Mesendoderm (in vitro differentiated cells): ENCODE data around the gene TELO2.

Experiments used
- DNase-seq: peaks from one replicate; pipeline ENCODE4 v3.0.0; 2013
- H2AK5ac ChIP-seq: 2 replicates; pipeline ENCODE4 v1.6.1; 2013; ENCODE audit warnings: low read length, inconsistent platforms
- H2BK120ac ChIP-seq: 2 replicates; pipeline ENCODE4 v1.6.1; 2013; ENCODE audit warnings: low read depth, mild to moderate bottlenecking, low read length, moderate library complexity, mixed read lengths
- H2BK15ac ChIP-seq: replicated peaks from 2 replicates; pipeline ENCODE4 v1.6.1; 2013; ENCODE audit warnings: low read depth, mild to moderate bottlenecking, moderate library complexity
- H2BK5ac ChIP-seq: 2 replicates; pipeline ENCODE4 v1.6.1; 2013; ENCODE audit warnings: low read length, inconsistent platforms
- H3K18ac ChIP-seq: 2 replicates; pipeline ENCODE4 v1.6.1; 2013; ENCODE audit warnings: mild to moderate bottlenecking, low read length, mixed read lengths
- H3K23ac ChIP-seq: one replicate; pipeline ENCODE4 v1.6.1; 2013; ENCODE audit warnings: low read length
- H3K27ac ChIP-seq: 2 replicates; pipeline ENCODE4 v1.5.1; 2013; ENCODE audit warnings: low read depth, mild to moderate bottlenecking, inconsistent platforms, low read length, moderate library complexity
- H3K27me3 ChIP-seq: 2 replicates; pipeline ENCODE4 v1.6.1; 2013; ENCODE audit warnings: low read length, control low read depth, mild to moderate bottlenecking, inconsistent platforms; ENCODE audit not compliant: insufficient read depth, poor library complexity
- H3K36me3 ChIP-seq: 2 replicates; pipeline ENCODE4 v1.6.1; 2013; ENCODE audit warnings: low read length, inconsistent platforms; ENCODE audit not compliant: control insufficient read depth, insufficient read depth
- H3K4ac ChIP-seq: one replicate; pipeline ENCODE4 v1.6.1; 2013; ENCODE audit warnings: low read depth, mild to moderate bottlenecking, low read length, moderate library complexity
- H3K4me1 ChIP-seq: 2 replicates; pipeline ENCODE4 v1.6.1; 2013; ENCODE audit warnings: low read depth, low read length, inconsistent platforms; ENCODE audit not compliant: control insufficient read depth
- H3K4me2 ChIP-seq: 2 replicates; pipeline ENCODE4 v1.6.1; 2013; ENCODE audit warnings: low read length
- H3K4me3 ChIP-seq: 2 replicates; pipeline ENCODE4 v1.5.1; 2013; ENCODE audit warnings: mild to moderate bottlenecking, low read length
- H3K56ac ChIP-seq: one replicate; pipeline ENCODE4 v1.6.1; 2013; ENCODE audit warnings: low read length
- H3K79me1 ChIP-seq: 2 replicates; pipeline ENCODE4 v1.6.1; 2013; ENCODE audit warnings: low read length, inconsistent platforms
- H3K79me2 ChIP-seq: 2 replicates; pipeline ENCODE4 v1.6.1; 2013; ENCODE audit warnings: mild to moderate bottlenecking, low read length; ENCODE audit not compliant: control insufficient read depth, insufficient read depth
- H3K9ac ChIP-seq: 2 replicates; pipeline ENCODE4 v1.6.1; 2013; ENCODE audit warnings: low read length, inconsistent platforms
- H4K5ac ChIP-seq: one replicate; pipeline ENCODE4 v1.6.1; 2013; ENCODE audit warnings: low read length
- H4K8ac ChIP-seq: one replicate; pipeline ENCODE4 v1.6.1; 2013; ENCODE audit warnings: low read depth, mild to moderate bottlenecking, control low read depth, low read length, moderate library complexity
- WGBS: extraction: QIAGEN DNeasy Blood & Tissue Kit; methylation state at CpG from one replicate; pipeline ENCODE4 v1.1.7; 2013; ENCODE audit warnings: low lambda C conversion rate, missing lambda C conversion rate; ENCODE audit not compliant: insufficient coverage; ENCODE audit errors: extremely low coverage; 5-methylcytosine and 5-hydroxymethylcytosine counted together

TELO2 gene

DNA sequence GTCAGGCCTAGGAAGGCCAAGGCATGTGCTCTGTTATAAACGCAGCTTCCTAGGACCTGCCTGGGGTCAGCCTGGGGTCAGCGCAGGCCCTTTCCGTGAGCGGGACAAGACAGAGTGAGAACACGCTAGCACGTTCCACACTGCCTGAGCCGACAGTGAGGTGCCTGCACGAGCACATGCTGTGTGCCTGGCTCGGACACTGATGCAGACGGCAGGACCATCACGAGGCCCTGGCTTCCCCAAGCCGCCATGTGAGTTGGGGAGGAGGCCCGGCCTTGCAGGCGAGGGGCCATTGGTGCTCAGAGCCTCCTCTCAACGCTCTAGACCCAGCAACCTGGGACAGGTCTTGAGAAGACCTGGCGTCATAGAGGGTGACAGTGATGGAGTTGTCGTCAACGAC lies 49.4 kb downstream of the TELO2 start:
- Histone ChIP-seq H3K27me3 (no peaks in the 10 kb centered on the region), H3K4me3 (no peak overlapping the region), H3K4me1 (no peaks in the 10 kb centered on the region), H2BK15ac (no peak overlapping the region), H3K9ac (no peak overlapping the region), H4K5ac (no peak overlapping the region), H2BK5ac (no peak overlapping the region), H4K8ac (no peak overlapping the region), H3K56ac (no peak overlapping the region), H3K4me2 (no peak overlapping the region), H3K27ac (no peak overlapping the region), H3K79me1 (no peaks in the 10 kb centered on the region), H3K23ac (peak overlapping the region; percentile 45), H2AK5ac (no peak overlapping the region), H3K36me3 (no peaks in the 10 kb centered on the region), H3K18ac (no peak overlapping the region), H3K4ac (no peak overlapping the region), H3K79me2 (no peaks in the 10 kb centered on the region), H2BK120ac (no peak overlapping the region)
- DNase-seq, result no peak
- no CpG with 5 or more reads among the region's 18 CpGs for WGBS

DNA sequence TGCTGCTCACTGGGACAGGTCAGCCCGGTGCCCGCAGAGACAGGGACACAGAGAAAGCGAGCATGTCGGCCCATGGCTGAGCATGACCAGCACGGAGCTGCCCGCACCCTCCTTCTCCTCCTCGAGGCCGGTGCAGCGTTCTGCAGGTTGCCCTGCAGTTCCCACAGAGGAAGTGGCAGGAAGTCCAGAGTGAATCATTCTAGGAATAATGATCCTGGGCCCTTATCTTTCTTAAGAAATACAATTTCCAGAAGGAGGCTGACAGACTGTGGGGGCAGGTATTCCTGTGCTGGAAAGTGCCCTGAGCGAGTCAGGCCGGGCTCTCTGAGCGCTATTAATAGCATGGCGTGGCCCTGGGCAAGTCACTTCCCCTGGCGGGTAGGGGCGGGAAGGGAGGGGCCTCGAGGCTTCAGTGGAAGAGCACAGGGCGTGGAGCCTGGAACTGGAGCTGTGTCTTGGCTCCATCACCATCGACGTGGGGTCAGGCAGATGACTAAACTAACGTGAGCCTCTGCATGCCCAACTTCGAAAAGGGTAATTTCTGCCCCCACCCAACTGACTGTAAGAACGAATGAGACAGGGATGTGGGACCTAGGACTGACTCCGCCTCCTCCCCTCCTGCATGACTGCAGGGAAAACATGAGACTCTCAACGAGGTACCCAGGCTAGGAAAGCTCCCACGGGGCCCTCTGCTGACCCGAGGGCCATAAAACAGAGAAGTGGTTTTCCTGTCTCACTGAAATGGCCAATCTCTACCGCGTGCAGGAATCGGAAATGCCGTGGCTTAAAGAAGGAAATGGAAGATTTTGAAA lies 50.1 kb downstream of the TELO2 start:
- Histone ChIP-seq H3K4ac (no peak overlapping the region), H3K27ac (no peak overlapping the region), H3K4me3 (no peak overlapping the region), H2BK5ac (no peak overlapping the region), H3K23ac (no peak overlapping the region), H4K5ac (no peak overlapping the region), H3K79me1 (no peaks in the 10 kb centered on the region), H2AK5ac (no peak overlapping the region), H3K9ac (no peak overlapping the region), H3K79me2 (no peaks in the 10 kb centered on the region), H3K56ac (no peak overlapping the region), H2BK15ac (no peak overlapping the region), H4K8ac (no peak overlapping the region), H2BK120ac (no peak overlapping the region), H3K36me3 (no peaks in the 10 kb centered on the region), H3K18ac (no peak overlapping the region), H3K4me1 (no peaks in the 10 kb centered on the region), H3K27me3 (no peaks in the 10 kb centered on the region), H3K4me2 (no peak overlapping the region)
- WGBS, result no CpG with 5 or more reads among the region's 30 CpGs
- DNase-seq, result peak; percentile 71

DNA sequence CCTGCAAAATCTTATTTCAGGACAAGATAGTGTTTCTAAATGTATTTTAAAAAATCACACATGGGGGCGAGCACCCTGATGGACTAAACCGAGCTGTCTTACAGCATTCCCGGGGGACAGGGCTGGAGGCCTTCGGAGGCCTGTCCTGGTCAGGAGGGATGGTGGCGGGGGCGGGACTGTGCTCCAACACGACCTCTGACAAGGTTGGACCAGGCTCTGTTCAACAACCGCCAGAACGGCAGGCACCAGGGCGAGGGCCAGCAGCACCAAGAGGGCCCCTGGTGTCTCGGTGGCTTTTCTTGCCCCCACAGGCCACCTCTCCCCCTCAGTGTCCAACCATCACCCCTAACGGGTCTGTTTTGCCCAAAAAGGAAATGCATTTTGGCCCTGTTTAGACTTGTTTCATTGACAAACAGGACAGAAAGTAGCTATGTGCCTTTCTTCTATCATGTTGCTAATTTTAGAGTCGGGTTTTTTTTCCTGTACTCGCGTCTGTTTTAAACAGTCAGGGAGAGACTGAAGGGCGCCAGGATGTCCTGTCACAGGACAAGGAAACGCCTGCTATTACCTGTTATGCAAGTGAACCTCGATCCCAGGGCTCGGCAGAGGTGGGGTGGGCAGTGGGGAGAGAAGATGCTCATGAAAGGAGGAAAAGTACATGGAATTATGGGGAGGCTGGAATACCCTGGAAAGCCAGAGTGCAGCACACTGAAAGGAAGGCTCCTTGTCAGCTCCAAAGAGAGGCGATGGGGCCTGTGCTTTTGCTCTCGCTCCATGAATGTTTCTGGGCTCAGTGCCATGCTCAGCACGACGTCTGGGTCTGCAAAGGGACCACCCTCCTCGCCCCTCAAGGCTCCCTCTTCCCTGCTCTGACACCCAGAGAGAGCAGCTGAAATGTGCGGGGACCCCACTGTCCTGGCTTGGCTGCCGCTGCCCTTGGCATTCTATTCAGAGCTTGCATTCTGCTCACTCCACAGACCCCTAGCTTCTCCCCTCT lies 52.2 kb downstream of the TELO2 start:
- H3K79me2 ChIP-seq, result no peaks in the 10 kb centered on the region
- DNase-seq, result no peak
- no peak overlapping the region for H3K23ac ChIP-seq
- no peaks in the 10 kb centered on the region for H3K79me1 ChIP-seq
- WGBS, result no CpG with 5 or more reads among the region's 26 CpGs
- no peak overlapping the region for H3K18ac ChIP-seq
- no peak overlapping the region for H3K9ac ChIP-seq
- H3K4ac ChIP-seq, result no peak overlapping the region
- no peak overlapping the region for H4K5ac ChIP-seq
- no peak overlapping the region for H3K27ac ChIP-seq
- no peaks in the 10 kb centered on the region for H3K27me3 ChIP-seq
- no peak overlapping the region for H3K4me3 ChIP-seq
- no peak overlapping the region for H4K8ac ChIP-seq
- no peak overlapping the region for H3K4me2 ChIP-seq
- no peaks in the 10 kb centered on the region for H3K4me1 ChIP-seq
- H2BK15ac ChIP-seq, result no peak overlapping the region
- H2BK5ac ChIP-seq, result no peak overlapping the region
- no peaks in the 10 kb centered on the region for H3K36me3 ChIP-seq
- no peak overlapping the region for H2AK5ac ChIP-seq
- H3K56ac ChIP-seq, result no peak overlapping the region
- H2BK120ac ChIP-seq, result no peak overlapping the region

DNA sequence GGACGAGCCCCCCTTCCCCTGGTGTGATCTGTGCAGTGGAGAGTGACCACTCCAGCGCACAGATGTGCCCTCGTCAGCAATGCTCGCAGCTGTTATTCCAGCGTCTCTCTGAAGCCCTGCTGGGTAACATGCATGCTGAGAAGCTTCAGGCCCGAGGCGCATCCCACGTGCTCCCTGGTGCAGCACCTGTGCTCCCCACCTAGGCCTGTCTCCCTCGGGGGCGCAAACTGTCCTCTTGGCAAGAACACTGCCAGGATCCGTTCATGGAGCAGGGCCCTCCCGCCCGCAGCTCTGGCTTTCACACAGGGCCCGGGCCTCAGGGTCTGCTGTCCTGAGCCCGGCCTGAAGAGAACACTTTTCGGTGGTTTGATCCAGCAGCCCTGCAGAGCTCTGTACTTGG lies 53.3 kb downstream of the TELO2 start:
- H2BK120ac ChIP-seq, result no peak overlapping the region
- H3K56ac ChIP-seq, result no peak overlapping the region
- no peak overlapping the region for H2BK15ac ChIP-seq
- H3K18ac ChIP-seq, result no peak overlapping the region
- no peak overlapping the region for H3K27ac ChIP-seq
- no peaks in the 10 kb centered on the region for H3K79me1 ChIP-seq
- no peak overlapping the region for H3K9ac ChIP-seq
- no peak overlapping the region for H2AK5ac ChIP-seq
- no peak for DNase-seq
- no peak overlapping the region for H3K4me3 ChIP-seq
- H3K4me2 ChIP-seq, result no peak overlapping the region
- no peaks in the 10 kb centered on the region for H3K36me3 ChIP-seq
- H2BK5ac ChIP-seq, result no peak overlapping the region
- no peaks in the 10 kb centered on the region for H3K27me3 ChIP-seq
- H3K4me1 ChIP-seq, result no peaks in the 10 kb centered on the region
- H4K5ac ChIP-seq, result no peak overlapping the region
- no peak overlapping the region for H3K23ac ChIP-seq
- H3K4ac ChIP-seq, result no peak overlapping the region
- no CpG with 5 or more reads among the region's 16 CpGs for WGBS
- no peak overlapping the region for H4K8ac ChIP-seq
- no peaks in the 10 kb centered on the region for H3K79me2 ChIP-seq

DNA sequence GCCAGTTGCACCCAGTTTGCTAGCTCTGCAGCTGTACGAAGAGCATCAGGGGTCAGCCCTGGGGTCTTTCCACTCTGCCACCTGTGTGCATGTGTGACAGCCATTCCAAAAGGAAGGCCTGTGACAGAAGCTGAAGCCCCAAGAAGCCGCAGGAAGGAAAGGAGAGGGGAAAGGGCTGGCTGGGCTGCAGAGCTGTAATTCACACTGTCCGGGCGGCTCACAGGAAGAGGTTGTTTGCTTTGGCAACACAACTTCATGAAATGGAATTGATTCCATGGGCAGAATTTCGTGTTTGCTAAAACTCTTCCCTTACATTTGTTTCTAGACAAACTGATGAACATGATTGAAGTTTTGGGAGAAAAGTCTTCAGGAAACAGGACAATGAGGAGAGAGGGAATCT lies 55.1 kb downstream of the TELO2 start:
- no peaks in the 10 kb centered on the region for H3K79me2 ChIP-seq
- no peak for DNase-seq

More for the DNA sequence above, 55.1 kb downstream of the TELO2 start:
- H3K4me3 ChIP-seq, result no peak overlapping the region
- no peak overlapping the region for H3K4ac ChIP-seq
- H3K79me1 ChIP-seq, result no peaks in the 10 kb centered on the region
- no peak overlapping the region for H2AK5ac ChIP-seq
- H3K56ac ChIP-seq, result no peak overlapping the region
- no CpG with 5 or more reads among the region's 5 CpGs for WGBS
- H3K27me3 ChIP-seq, result no peaks in the 10 kb centered on the region
- H3K27ac ChIP-seq, result no peak overlapping the region
- no peak overlapping the region for H2BK5ac ChIP-seq
- no peak overlapping the region for H4K8ac ChIP-seq
- no peaks in the 10 kb centered on the region for H3K4me1 ChIP-seq
- H2BK15ac ChIP-seq, result no peak overlapping the region
- H3K9ac ChIP-seq, result no peak overlapping the region
- no peak overlapping the region for H3K18ac ChIP-seq
- no peaks in the 10 kb centered on the region for H3K36me3 ChIP-seq
- no peak overlapping the region for H3K23ac ChIP-seq
- H4K5ac ChIP-seq, result no peak overlapping the region
- no peak overlapping the region for H2BK120ac ChIP-seq
- no peak overlapping the region for H3K4me2 ChIP-seq
